Caco-2 (cell line): ENCODE data around the gene ATCAY. TPM values are rescaled to one million over a fixed set of nuclear protein-coding genes. Genes with fewer than 3 reads are reported as not detected.

Experiments used
- BruUV-seq: library from RNA; stranded (reverse); fragments of 400-500 nt; replicated peaks from 2 replicates; lab custom pipeline; 2021; lab: Mats Ljungman, UMichigan
- CTCF ChIA-PET: fragments of 300-600 bp; sonication (Branson Sonifier 250); formaldehyde crosslinking; loops from one replicate; lab custom pipeline; 2022; ENCODE audit warnings: antibody characterized with exemption; lab: Charles Lee
- POLR2A ChIA-PET: fragments of 300-600 bp; sonication (Branson Sonifier 250); formaldehyde crosslinking; loops from one replicate; lab custom pipeline; 2022; ENCODE audit warnings: antibody characterized with exemption; lab: Charles Lee
- DNase-seq, 2 experiments: peaks; one replicate each; pipeline versions ENCODE4 v3.0.0 to v3.0.0-alpha.2; 2020 to 2022
- H3K27me3 ChIP-seq: replicated peaks from 2 replicates; pipeline ENCODE4 v1.6.0; 2011; ENCODE audit warnings: low read length; ENCODE audit not compliant: control insufficient read depth, insufficient read depth
- H3K36me3 ChIP-seq: 2 replicates; pipeline ENCODE4 v1.5.1; 2011; ENCODE audit warnings: low read length; ENCODE audit not compliant: control insufficient read depth, insufficient read depth
- H3K4me1 ChIP-seq: fragments of 250-450 bp; sonication (Bioruptor Pico); 2 replicates; pipeline ENCODE4 v1.5.1; 2020; ENCODE audit warnings: mild to moderate bottlenecking
- H3K4me3 ChIP-seq: 2 replicates; pipeline ENCODE4 v1.5.1; 2011; ENCODE audit warnings: low read depth, mild to moderate bottlenecking, control low read depth, low read length
- H3K9me3 ChIP-seq: fragments of 250-450 bp; sonication (Bioruptor Pico); 2 replicates; pipeline ENCODE4 v1.5.1; 2020; ENCODE audit warnings: mild to moderate bottlenecking, moderate library complexity
- H3K27ac Mint-ChIP-seq: one replicate; pipeline ENCODE4 v1.8.0; 2022; ENCODE audit warnings: mixed read lengths; ENCODE audit not compliant: unreplicated experiment
- H3K27me3 Mint-ChIP-seq: one replicate; pipeline ENCODE4 v1.8.0; 2022; ENCODE audit warnings: mixed read lengths; ENCODE audit not compliant: insufficient read depth, unreplicated experiment
- H3K36me3 Mint-ChIP-seq: one replicate; pipeline ENCODE4 v1.8.0; 2022; ENCODE audit warnings: mild to moderate bottlenecking, mixed read lengths; ENCODE audit not compliant: insufficient read depth, unreplicated experiment
- H3K4me1 Mint-ChIP-seq: one replicate; pipeline ENCODE4 v1.8.0; 2022; ENCODE audit warnings: low read depth, mixed read lengths; ENCODE audit not compliant: unreplicated experiment
- H3K4me3 Mint-ChIP-seq: one replicate; pipeline ENCODE4 v1.8.0; 2022; ENCODE audit warnings: mild to moderate bottlenecking, moderate library complexity, mixed read lengths; ENCODE audit not compliant: unreplicated experiment
- H3K9me3 Mint-ChIP-seq: one replicate; pipeline ENCODE4 v1.8.0; 2022; ENCODE audit warnings: mixed read lengths; ENCODE audit not compliant: unreplicated experiment
- CTCF ChIP-seq, 2 experiments: fragments of 200-600 bp in 1 of 2; IDR thresholded peaks; 1 replicate in 1 of 2; 2 replicates in 1 of 2; pipeline versions ENCODE4 v1.5.1 to v1.8.0; 2011 to 2022; ENCODE audit warnings: antibody characterized with exemption in 1 of 2, control low read depth in 1 of 2, inconsistent platforms in 1 of 2, low read depth in 1 of 2, low read length in 1 of 2, mild to moderate bottlenecking in 1 of 2, moderate library complexity in 1 of 2; ENCODE audit not compliant: insufficient read depth in 1 of 2, severe bottlenecking in 1 of 2, unreplicated experiment in 1 of 2
- intact Hi-C: fragments of 100-400 bp; cut with micrococcal nuclease; formaldehyde crosslinking; loops from one replicate; pipeline ENCODE4 v1.10.0; 2022; ENCODE audit not compliant: unreplicated experiment
- total RNA-seq: library from RNA; stranded (reverse); gene quantifications from 2 replicates; pipeline ENCODE4 v1.2.3, GENCODE V29; 2022

Gene ATCAY
- total RNA-seq, 1 experiment from 2014 or later: not detected

GRCh38 chr19:3840804-3841203 is 39.7 kb upstream of the ATCAY start:
- POLR2A ChIA-PET: no interaction called here
- no peaks in the 10 kb centered on the region for H3K4me1 Mint-ChIP-seq

DNA sequence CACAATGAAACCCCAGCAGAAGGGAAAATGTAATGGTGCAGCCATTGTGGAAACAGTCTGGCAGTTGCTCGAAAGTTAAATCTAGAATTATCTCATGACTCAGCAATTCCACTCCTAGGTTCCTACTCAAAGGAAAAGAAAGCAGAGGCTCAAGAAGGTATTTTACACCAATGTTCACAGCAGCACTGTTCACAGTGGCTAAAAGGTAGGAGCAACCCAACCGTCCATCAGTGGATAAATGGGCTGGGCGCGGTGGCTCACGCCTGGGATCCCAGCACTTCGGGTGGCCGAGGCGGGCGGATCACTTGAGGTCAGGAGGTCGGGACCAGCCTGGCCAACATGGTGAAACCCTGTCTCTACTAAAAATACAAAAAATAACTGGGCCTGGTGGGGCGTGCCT is 37.5 kb upstream of the ATCAY start:
- H3K27me3 ChIP-seq: no peaks in the 10 kb centered on the region
- CTCF ChIA-PET: no interaction called here
- peaks cover 6% of the 10 kb centered on the region for H3K36me3 Mint-ChIP-seq

More at GRCh38 chr19:3840804-3841203, 39.7 kb upstream of the ATCAY start:
- H3K27me3 Mint-ChIP-seq: peaks cover 3% of the 10 kb centered on the region
- Histone ChIP-seq H3K4me3 (no peak overlapping the region), H3K36me3 (no peaks in the 10 kb centered on the region), H3K4me1 (no peaks in the 10 kb centered on the region), H3K9me3 (no peaks in the 10 kb centered on the region), H3K27me3 (no peaks in the 10 kb centered on the region)
- no peak overlapping the region for H3K27ac Mint-ChIP-seq
- no peak for TF ChIP-seq CTCF (IDR thresholded peaks at IDR 0.05; ENCODE audit: insufficient read depth in 1 of 2, low read depth in 1 of 2, low read length in 1 of 2, severe bottlenecking in 1 of 2, unreplicated experiment in 1 of 2)
- no peaks in the 10 kb centered on the region for H3K9me3 Mint-ChIP-seq
- BruUV-seq: no TSS peak
- no peak for DNase-seq
- H3K36me3 Mint-ChIP-seq: peaks cover 6% of the 10 kb centered on the region
- CTCF ChIA-PET: no interaction called here
- H3K4me3 Mint-ChIP-seq: no peak overlapping the region
- intact Hi-C loops: no loop called here

DNA sequence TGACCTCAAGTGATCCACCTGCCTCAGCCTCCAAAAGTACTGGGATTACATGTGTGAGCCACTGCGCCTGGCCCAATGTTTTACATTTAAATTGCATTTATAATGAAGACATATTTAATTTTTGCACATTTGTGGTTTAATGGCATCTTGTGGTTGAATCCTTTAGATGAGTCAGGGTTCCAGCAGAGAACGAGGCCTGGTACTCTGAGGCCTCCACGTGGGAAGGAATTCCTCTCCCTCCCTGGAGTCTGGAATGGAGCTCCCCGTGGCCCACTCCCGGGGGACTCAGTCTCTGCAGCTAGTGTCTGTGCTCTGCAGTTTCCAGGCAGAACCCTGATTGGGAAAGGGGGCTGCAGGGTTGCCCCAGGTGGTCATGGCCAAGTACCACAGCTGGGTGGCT is 35.9 kb upstream of the ATCAY start:
- CTCF ChIA-PET: no interaction called here
- no peaks in the 10 kb centered on the region for H3K9me3 Mint-ChIP-seq
- H3K27me3 Mint-ChIP-seq: peaks cover 3% of the 10 kb centered on the region

More for the DNA sequence above, 37.5 kb upstream of the ATCAY start:
- intact Hi-C loops: no loop called here
- H3K4me1 ChIP-seq: no peaks in the 10 kb centered on the region
- POLR2A ChIA-PET: no interaction called here
- no peak for DNase-seq
- no peak for TF ChIP-seq CTCF (IDR thresholded peaks at IDR 0.05; ENCODE audit: insufficient read depth in 1 of 2, low read depth in 1 of 2, low read length in 1 of 2, severe bottlenecking in 1 of 2, unreplicated experiment in 1 of 2)
- no peaks in the 10 kb centered on the region for H3K36me3 ChIP-seq
- H3K4me3 Mint-ChIP-seq: no peak overlapping the region
- H3K27me3 Mint-ChIP-seq: peaks cover 3% of the 10 kb centered on the region
- H3K4me3 ChIP-seq: no peak overlapping the region
- H3K9me3 ChIP-seq: no peaks in the 10 kb centered on the region
- no TSS peak for BruUV-seq
- no peaks in the 10 kb centered on the region for H3K4me1 Mint-ChIP-seq
- H3K9me3 Mint-ChIP-seq: no peaks in the 10 kb centered on the region
- no peak overlapping the region for H3K27ac Mint-ChIP-seq

More for the DNA sequence above, 35.9 kb upstream of the ATCAY start:
- no peak overlapping the region for H3K4me3 ChIP-seq
- no peaks in the 10 kb centered on the region for H3K36me3 ChIP-seq
- no TSS peak for BruUV-seq
- intact Hi-C loops: no loop called here
- H3K4me1 ChIP-seq: no peaks in the 10 kb centered on the region
- Mint-ChIP-seq H3K27ac (no peak overlapping the region), H3K4me3 (no peak overlapping the region), H3K36me3 (no peaks in the 10 kb centered on the region), H3K4me1 (no peaks in the 10 kb centered on the region)
- DNase-seq: no peak
- POLR2A ChIA-PET: no interaction called here
- no peak for TF ChIP-seq CTCF (IDR thresholded peaks at IDR 0.05; ENCODE audit: insufficient read depth in 1 of 2, low read depth in 1 of 2, low read length in 1 of 2, severe bottlenecking in 1 of 2, unreplicated experiment in 1 of 2)
- no peaks in the 10 kb centered on the region for H3K9me3 ChIP-seq
- H3K27me3 ChIP-seq: no peaks in the 10 kb centered on the region
